GM19395 (cell line): ENCODE results near the gene MACROD1.
"Not testable (repeated sequence)": the region's sequence is repeated elsewhere in the genome, so short reads cannot be mapped to it uniquely, and the experiment has no call there.

Experiments
- ATAC-seq: cut with Tn5 transposase; IDR thresholded peaks from one replicate; pipeline ENCODE4 v1.9.1; 2021; ENCODE audit warnings: mild to moderate bottlenecking, moderate library complexity; ENCODE audit not compliant: unreplicated experiment

MACROD1 gene

DNA sequence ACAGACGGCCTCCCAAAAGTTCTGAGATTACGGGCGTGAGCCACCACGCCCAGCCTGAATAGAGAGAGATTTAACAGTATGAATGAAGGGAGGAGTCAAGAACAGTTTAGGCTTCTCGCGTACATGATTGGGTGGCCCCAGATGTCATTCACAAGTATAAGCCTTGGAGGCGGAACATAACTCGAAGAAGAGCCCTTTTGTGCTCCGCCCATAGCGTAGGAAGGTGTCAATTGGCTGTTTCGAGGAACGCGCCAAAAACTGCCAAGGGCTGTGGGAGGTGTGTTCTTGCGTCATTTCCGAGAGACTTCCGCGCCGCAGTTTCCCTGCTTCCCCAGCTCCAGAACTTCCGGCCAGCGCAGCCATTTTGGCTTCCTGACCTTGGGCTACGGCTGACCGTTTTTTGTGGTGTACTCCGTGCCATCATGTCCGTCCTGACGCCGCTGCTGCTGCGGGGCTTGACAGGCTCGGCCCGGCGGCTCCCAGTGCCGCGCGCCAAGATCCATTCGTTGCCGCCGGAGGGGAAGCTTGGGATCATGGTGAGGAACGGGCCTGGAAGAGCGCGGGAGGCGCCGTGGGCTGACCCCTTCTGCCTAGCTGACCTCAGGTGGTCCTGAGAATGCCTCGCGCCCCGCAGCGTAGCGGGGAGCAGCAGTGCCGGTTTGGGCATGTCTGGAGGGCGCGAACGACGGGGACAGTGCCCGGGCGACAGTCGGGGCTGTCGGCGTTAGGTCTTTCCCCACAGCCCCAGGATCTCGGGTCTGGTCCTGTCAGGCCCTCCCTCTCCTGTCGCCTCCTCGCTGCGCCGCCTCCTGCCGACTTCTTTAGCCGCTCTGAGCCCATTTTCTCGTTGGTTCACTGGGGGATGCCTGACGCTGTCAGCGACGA, 191.4 kb downstream of the MACROD1 start, which contains the start of gene COX8A:
COX8A (plus strand) TSS at position 362 of the 885 bp plus-strand sequence; CDS start at position 423, 61 bp downstream.
- peak; percentile 96 for ATAC-seq

DNA sequence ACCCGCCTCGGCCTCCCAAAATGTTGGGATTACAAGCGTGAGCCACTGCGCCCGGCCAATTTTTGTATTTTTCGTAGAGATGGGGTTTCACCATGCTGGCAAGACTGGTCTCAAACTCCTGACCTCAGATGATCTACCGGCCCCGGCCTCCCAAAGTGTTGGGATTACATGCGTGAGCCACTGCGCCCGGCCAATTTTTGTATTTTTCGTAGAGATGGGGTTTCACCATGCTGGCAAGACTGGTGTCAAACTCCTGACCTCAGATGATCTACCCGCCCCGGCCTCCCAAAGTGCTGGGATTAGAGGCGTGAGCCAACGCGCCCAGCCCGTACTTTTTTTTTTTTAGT, 192.0 kb downstream of the MACROD1 start:
- not testable (repeated sequence) for ATAC-seq

DNA sequence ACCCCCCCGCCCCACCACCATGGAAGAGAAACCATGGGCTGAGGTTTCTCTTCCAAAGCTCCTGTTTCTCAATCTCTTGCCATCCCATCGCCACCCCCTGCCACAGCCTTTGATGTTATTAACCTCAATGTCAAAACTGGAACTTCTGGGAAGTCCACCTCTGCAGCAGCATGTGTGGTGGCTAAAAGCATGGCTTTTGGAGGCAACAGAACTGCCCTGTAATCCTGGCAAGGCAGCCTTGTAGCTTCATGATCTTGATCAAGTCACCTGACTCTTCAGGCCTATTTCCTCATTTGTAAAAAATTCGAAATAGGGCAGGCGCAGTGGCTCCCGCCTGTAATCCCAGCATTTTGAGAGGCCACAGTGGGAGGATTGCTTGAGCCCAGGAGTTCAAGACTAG, 195.0 kb downstream of the MACROD1 start:
- ATAC-seq = no peak

DNA sequence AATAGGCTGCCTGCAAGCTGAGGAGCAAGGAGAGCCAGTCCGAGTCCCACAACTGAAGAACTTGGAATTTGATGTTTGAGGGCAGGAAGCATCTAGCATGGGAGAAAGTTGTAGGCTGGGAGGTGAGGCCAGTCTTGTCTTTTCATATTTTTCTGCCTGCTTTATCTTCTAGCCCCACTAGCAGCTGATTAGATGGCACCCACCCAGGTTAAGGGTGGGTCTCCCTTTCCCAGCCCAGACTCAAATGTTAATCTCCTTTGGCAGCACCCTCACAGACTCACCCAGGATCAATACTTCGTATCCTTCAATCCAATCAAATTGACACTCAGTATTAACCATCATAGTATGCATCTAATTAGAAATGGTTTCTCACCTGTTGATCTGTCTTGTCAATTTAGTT, 196.5 kb downstream of the MACROD1 start:
- no peak for ATAC-seq

DNA sequence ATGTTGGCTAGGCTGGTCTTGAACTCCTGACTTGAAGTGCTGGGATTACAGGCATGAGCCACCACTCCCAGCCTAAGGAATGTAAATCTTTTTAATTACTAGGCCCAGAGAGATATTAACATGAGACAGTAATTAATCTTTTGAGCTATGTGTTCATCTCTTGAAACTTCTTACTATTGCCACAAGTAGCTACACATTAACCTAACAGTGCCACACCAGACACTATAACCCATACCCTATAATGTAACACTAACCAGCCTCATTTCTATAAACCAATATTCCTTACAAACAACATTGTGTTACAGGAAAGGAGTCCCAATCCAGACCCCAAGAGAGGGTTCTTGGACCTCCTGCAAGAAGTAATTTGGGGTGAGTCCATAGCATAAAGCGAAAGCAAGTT, 199.5 kb downstream of the MACROD1 start:
- no peak for ATAC-seq

DNA sequence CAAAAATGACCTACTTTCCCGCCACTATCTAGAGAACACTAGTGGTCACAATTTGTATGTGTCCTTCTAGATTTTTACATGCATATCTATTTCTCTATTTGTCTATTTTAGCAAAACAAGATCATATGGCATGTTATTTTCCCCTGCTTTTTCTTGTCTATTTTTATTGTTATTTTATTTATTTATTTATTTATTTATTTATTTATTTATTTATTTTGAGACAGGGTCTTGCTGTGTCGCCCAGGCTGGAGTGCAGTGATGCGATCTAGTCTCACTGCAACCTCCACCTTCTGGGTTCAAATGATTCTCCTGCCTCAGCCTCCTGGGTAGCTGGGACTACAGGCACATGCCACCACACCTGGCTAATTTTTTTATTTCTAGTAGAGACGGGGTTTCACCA, 202.0 kb downstream of the MACROD1 start:
- not testable (repeated sequence) for ATAC-seq

DNA sequence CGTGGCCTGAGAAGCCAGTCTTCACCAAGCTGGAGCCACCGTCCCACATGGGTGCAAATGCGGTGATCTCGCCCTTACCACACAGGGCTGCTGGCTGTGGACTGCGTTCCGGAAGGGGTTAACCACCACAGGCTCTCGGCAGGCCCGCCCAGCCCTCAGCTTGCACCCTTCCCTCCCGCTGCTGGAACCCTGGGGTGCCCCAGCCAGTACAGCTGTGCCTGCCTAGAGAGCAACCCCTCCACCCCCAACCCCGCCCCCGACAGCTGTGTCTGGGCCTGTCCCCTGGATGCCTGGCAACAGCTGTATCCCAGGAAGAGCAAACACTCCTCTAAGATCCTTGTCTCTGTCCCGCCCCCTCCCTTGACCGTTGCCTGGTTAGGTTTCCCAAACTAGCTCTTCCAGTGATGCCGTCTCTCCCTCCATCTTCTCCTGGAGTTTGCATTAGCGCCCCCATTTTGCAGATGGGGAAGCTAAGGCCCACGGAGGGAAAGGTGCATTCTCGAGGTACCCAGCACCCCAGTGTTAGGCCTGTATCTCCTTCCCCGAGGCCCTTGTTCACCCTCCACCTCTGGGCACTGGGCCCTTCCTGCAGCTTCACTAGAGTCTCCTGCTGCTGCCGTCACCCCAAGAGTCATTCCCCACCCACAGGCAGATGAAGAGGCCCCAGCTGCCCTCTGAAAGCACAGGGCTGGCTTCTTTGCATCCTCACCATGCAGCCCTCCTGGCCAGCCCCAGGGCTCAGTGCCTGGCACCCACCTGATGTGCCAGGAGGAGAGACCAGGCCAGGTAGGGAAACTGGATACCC, 204.1 kb downstream of the MACROD1 start:
- no peak for ATAC-seq

DNA sequence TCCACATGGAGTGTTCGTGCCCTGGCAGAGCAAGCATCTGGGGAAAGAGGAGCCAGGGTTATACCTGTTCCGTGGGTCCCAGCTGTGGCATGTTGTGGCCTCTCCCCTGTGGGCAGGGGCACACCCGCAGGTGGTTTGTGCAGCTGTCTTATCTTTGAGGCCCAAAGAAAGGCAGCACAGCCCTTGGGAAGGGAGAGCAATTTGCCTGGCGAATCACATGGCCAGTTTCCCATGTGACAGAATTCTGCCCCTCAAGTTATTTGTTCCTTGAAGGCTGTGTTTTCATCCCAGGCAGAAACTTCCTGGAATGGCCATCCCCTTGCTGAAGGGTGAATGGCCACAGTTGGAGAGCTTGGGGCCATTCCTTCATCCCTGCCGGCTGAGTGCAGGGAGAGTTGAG, 207.9 kb downstream of the MACROD1 start:
- ATAC-seq = no peak

DNA sequence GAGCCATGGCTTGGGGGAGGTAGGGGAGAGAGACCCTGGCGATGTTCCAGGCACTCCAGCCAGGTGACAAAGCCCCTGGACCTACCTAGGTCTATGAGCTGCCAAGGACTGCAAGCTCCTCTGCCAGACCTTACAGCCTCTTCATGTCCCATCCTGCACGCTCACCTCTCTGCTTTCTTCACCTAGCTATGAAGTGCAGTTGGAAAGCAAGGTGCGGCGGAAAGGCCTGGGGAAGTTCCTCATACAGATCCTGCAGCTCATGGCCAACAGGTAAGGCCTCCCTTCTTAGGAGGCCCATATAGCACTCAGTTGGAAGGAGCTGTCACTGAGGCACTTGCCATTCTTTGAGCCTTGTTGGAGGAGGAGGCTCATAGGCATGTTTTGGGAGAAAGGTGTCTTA, 213.3 kb downstream of the MACROD1 start:
- no peak for ATAC-seq

DNA sequence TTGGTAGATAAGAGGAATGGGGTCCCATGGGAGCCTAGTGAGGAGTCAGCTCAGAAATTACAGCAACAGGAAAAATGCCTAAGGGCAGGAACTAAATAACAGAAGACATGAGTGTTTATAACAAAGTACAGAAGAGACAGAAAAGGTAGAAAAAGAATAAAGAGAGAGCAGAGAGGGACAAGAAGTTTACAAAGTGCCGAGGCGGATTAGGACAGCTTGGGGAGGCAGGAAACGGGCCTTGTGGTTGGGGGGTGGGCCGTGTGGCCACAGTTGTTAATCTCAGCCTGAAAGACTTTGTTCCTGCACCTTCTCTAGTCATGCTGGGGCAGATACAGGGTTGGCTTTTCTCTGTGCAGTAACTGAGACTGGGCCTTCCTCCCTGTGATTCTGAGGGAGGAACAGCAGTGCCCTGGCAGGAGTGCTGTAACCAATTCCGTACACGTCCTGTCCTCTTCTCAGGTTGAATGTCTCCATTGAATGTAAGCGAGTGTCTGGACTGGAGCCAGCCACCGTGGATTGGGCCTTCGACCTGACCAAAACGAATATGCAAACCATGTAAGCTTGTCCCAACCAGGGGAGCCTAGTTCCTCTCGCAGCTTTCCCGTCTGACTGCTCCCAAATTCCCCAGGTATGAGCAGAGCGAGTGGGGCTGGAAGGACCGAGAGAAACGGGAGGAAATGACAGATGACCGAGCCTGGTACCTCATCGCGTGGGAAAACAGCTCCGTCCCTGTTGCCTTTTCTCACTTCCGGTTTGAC, 214.0 kb downstream of the MACROD1 start:
- no peak for ATAC-seq
